NCI-H2196 (cell line): ENCODE measurements around the gene LYPD6.
A peak's percentile ranks its signal among the peaks of the same experiment; 100 is the strongest.

Source experiments
- DNase-seq: peaks from one replicate; lab custom pipeline; 2025; ENCODE audit not compliant: unreplicated experiment; lab: John Stamatoyannopoulos, UW

LYPD6 gene

DNA sequence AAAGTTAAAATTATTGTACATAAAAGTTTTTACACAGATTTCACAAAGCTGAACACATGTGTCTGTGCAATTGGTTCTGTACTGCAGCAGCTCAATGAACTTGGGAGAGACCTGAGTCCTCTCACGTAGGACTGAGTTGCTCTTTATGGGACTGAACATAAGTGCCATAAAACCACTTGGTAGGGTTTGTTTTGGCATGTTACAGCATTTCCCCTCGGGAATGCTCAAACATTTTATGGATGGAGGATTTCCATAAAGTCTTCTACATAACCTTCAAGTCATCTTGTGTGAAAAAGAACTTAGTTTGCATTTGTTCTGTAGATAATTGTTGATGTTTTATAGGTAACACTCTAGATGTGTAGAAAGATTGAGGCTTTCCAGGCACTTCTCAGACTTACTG lies 15.9 kb downstream of the LYPD6 start:
- no peak for DNase-seq

GRCh38 chr2:149348291-149348690 lies 17.9 kb downstream of the LYPD6 start:
- no peak for DNase-seq

GRCh38 chr2:149353421-149353820 lies 23.0 kb downstream of the LYPD6 start:
- DNase-seq, result no peak

GRCh38 chr2:149355716-149356422 lies 25.5 kb downstream of the LYPD6 start:
- no peak for DNase-seq

DNA sequence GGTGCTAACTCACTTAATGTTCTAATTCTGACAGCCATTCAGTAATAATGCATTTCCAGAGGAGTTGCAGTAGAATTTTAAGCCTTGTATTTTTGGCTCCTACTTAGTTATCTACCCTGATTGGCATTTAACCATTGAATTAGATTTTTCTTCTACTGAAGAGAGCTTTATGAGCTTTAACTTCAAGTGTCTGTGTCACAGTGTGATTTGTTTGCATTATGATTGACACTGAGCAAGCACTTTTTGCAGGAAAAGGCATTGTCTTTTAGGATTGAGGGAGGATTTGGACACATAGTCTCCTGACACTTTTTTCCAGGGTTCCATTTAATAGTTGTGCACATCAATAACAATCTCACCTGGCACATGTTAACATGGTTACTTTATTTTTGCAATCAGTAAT lies 26.7 kb downstream of the LYPD6 start:
- DNase-seq, result no peak

DNA sequence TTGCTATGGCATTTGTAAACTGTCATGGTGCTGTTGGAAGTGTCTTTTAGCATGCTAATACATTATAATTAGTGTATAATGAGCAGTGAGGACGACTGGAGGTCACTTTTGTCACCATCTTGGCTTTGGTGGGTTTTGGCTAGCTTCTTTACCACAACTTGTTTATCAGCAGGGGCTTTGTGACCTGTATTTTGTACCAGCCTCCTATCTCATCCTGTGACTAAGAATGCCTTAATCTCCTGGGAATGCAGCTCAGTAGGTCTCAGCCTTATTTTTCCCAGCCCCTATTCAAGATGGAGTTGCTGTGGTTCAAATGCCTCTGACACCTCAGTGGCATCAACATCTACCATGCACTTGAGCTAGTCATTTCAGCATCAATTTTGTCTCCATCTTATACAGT lies 29.7 kb downstream of the LYPD6 start:
- DNase-seq, result no peak

GRCh38 chr2:149363958-149364357 lies 33.6 kb downstream of the LYPD6 start:
- no peak for DNase-seq

DNA sequence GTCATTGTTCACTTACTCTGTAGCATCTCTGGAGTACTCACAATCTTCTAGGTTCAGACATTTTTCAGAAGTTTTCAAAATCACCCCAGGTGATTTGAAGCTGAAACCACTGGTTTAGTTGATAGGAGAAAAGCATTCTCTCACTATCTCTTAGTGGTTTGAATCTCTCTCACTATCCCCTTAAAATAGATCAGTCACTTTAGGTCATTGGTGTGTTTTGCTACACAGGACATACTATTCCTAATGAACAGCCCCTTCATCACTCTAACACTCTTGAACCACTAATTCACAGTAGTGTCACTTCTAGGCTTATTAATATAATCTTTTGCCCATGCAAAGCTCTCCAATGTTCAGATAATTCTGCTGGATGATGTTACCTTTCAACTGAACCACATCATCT lies 34.5 kb downstream of the LYPD6 start:
- DNase-seq, result no peak

DNA sequence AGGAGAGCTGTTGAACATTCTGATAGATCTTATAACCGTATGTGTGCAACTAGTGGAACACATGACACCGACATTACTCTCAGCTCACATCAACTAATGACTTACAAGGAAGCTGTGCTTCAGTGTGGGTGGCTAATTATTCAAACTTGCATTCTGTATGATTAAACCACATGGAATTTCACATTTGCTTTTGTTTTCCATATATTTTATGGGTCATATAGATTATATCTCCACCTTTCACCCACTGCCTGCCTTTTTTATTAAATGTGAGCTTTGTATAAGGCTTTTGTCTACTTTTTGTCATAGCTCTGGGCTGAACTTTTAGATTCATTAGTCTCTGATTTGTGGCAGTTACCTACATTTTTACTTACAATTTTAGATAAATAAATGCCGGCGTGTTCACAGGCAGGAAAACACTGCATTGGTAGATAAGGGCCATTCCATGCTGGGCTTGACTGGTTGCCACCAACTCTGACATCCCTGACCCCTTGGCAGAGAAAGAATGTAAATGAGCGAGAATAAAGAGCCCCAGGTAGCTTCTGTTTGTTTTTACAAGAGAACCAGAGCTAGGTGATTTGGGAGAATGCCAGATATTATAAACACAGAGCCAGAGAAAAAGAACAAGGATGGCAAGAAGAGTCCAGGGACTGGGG lies 35.7 kb downstream of the LYPD6 start:
- peak; percentile 82 for DNase-seq

DNA sequence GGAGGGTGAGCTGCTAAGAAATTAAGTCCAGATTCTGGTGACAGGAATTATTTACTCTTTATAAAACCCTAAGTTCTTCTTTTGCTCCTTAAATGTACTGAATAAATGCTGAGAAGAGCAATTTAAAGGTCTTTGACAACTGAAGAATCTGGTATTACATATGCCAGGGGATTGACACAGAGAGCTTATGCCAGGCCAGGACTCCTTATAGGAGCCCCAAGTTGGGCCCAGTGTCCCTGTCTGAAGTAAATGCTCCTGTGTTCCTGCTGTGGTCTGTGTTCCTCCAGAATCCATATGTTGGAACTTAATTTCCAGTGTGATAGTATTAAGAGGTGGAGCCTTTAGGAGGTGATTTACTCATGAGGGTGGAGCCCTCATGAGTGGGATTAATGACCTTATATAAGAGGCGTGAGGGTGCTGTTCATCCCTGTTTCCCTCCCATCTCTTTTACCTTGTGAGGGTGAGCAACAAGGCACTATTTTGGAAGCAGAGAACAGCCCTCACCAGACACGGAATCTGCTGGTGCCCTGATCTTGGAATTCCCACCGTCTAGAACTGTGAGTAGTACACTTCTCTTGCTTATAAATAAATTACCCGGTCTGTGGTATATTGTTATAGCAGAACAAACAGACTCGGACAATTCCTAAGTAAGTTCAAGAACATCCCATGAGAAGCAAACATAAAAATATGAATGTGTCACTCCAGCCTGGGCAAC lies 39.8 kb downstream of the LYPD6 start:
- no peak for DNase-seq

GRCh38 chr2:149371476-149371875 lies 41.1 kb downstream of the LYPD6 start:
- no peak for DNase-seq

DNA sequence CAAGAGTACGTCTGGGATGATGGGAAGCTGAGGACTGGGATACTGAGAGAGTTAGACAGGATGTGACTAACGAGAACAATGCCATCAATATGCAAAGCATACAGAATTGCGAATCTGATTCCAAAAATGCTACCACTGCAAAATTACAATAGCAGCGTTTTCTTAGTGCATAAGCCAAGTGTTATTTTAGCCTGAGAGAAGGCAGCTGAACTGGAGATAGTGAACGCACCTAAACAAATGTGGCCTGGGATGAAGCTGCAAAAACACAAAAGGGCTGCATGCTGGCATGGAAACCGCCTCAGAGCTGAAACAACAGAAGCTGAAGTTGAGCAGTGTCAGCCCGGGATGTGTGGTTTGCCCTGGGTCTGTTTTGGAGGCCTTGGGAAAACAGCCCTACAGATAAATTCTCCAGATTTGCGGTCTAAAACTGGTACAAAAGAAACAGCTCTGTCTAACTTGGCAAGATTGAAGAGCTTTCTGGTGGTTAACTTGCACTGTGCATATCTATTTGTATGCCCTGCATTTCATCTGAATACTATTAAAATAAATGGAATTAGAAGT lies 45.5 kb downstream of the LYPD6 start:
- no peak for DNase-seq

DNA sequence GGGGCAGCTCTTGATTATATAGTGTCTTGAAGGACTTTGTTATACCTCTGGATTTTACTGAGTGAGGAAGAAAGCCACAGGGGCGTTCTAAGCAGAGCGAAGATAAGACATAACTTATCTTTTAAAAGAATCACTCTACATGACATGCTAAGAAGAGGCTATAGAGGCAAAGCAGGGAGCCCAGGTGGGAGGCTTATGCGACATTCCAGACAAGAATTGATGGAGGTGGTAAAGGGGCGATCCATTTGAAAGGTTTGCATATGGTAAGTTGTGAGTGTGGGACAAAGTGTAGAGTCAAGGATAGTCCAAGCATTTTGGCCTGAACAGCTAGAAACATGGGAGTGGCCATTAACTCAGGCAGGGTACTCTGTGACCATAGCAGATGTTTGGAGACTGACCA lies 49.8 kb downstream of the LYPD6 start:
- no peak for DNase-seq

DNA sequence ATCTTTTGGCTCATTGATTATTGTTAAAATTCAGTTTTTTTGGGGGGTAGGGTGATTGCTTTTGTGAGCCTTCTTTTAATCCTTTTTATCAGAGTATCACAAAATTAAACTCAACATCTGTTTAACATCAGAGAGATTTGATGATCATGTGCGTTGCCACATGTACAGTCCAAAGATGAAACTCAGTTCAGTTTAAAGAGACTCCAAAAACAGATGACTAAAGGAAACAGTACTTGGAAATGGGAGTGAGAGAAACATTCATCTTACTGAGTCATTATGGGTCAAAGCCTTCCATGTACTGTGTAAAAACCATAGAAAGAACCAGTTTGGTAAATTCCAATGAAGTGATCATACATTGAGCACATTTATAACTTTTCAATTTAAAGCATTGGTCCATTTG lies 53.0 kb downstream of the LYPD6 start:
- DNase-seq, result no peak

GRCh38 chr2:149385350-149385749 lies 55.0 kb downstream of the LYPD6 start:
- DNase-seq, result no peak

DNA sequence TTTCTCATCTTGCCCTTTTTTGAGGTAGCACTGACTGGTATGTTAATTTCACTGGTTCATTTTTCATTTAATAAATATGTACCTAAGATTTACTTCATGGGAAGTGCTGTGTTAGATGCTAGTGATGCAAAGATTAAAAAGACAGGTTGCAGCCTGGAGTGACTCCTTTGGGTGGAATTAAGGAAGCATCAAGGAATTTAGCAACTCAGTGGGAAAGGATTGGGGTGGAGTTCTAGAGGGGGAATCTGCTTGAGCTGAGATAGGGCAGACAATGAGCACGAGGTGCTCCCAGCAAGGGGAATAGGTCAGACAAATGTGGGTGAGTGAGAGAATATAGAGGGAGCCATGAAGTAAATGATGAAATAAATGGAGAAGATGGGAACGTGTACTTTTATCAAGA lies 57.0 kb downstream of the LYPD6 start:
- no peak for DNase-seq

DNA sequence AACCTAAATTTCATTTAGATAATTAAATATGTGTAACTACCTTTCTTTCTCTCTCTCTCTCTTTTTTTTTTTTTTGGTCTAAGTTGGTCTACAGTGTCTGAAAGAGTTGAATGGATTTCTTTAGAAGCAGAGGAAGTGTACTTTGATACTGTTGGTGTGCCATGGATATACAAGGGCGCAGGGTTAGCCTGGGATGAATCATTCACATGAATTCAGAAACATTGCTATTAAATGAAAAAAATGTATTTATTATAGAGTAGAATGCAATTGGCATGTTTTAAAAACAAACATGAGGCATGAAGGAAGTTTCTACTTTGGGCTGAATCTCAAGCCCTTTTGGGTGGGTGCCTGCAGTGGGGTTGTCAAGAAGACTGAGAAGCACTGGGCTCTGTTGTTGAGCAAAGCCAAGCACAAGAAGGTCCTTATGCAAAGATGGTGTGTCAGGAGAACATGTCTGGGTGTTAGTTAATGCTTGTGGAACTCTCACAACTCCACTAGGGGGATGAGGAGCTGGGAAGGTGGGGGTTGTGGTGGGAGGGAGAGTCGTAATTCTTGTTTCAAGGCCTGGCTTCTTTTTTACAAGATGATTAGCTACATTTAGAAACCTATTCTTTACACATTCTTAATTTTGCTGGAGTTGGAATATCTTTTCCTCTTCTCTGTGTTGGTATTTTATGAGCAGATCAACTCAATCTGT lies 57.9 kb downstream of the LYPD6 start:
- DNase-seq, result no peak

GRCh38 chr2:149389506-149390167 lies 59.2 kb downstream of the LYPD6 start:
- DNase-seq, result no peak

DNA sequence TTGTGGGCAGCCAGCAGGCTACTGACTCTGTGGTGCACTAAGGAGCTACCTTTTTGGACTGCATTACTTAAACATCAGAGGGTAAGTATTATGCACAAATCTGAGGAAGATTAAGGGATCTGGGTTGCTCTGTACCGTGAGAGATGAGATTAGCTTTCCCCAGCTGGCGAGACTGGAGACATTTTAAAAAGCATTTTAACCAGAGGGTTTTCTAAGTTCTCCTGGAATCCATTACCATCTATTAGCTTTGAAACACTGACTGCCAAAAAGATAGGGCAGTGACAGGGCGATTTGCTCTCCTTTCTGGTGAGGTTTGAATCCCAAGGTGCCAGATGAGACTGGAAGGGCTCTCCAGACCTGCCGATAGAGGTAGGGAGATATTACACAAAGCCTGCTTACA lies 63.2 kb downstream of the LYPD6 start:
- DNase-seq, result no peak

- DNase-seq, result no peak
These were observed 64.5 kb downstream of the LYPD6 start for GRCh38 chr2:149394864-149395263.
